Measurements from ENCODE around the gene GPX3. TPM values are rescaled to one million over a fixed set of nuclear protein-coding genes. Genes with fewer than 3 reads are reported as not detected.

Gene GPX3
- total RNA-seq, 4 donors from 2014 or later: 5.7 to 1,241 (median 263) TPM

- Histone ChIP-seq H3K4me1 (no peaks in the 10 kb centered on the region), H3K27me3 (no peaks in the 10 kb centered on the region), H3K9me3 (no peaks in the 10 kb centered on the region), H3K27ac (no peak overlapping the region), H3K4me3 (no peak overlapping the region), H3K36me3 (no peaks in the 10 kb centered on the region)
- intact Hi-C loops (cut with DNase I; ENCODE audit: low total_unique reads): loop anchor here (5.0 kb wide), 1 partner anchor 57 kb away; no protein-coding TSS in a partner anchor
- no peak for DNase-seq
- no peak for TF ChIP-seq CTCF (IDR thresholded peaks at IDR 0.05)
- TF ChIP-seq POLR2A (IDR thresholded peaks at IDR 0.05): no peak
Observed at GRCh38 chr5:151054709-151055108, 34.3 kb downstream of the GPX3 start.

- H3K27ac ChIP-seq: no peak overlapping the region
- intact Hi-C loops (cut with DNase I; ENCODE audit: low total_unique reads): no loop called here
- H3K4me3 ChIP-seq: no peak overlapping the region
- H3K27me3 ChIP-seq: no peaks in the 10 kb centered on the region
- DNase-seq: no peak
- no peaks in the 10 kb centered on the region for H3K36me3 ChIP-seq
- TF ChIP-seq POLR2A (IDR thresholded peaks at IDR 0.05) (no peak), CTCF (IDR thresholded peaks at IDR 0.05) (no peak)
- no peaks in the 10 kb centered on the region for H3K4me1 ChIP-seq
- no peaks in the 10 kb centered on the region for H3K9me3 ChIP-seq
Observed at GRCh38 chr5:151055336-151055735, 34.9 kb downstream of the GPX3 start.

- Histone ChIP-seq H3K4me3 (no peak overlapping the region), H3K27ac (no peak overlapping the region), H3K9me3 (no peaks in the 10 kb centered on the region), H3K36me3 (no peaks in the 10 kb centered on the region), H3K4me1 (no peaks in the 10 kb centered on the region), H3K27me3 (no peaks in the 10 kb centered on the region)
- intact Hi-C loops (cut with DNase I; ENCODE audit: low total_unique reads): no loop called here
- TF ChIP-seq CTCF (IDR thresholded peaks at IDR 0.05): no peak
- no peak for TF ChIP-seq POLR2A (IDR thresholded peaks at IDR 0.05)
- DNase-seq: no peak
Observed at GRCh38 chr5:151056379-151057325, 36.3 kb downstream of the GPX3 start.

- no peaks in the 10 kb centered on the region for H3K9me3 ChIP-seq
- no peaks in the 10 kb centered on the region for H3K36me3 ChIP-seq
- peaks cover 0 to 4% of the 10 kb centered on the region in 2 donors for H3K4me1 ChIP-seq
- intact Hi-C loops (cut with DNase I; ENCODE audit: low total_unique reads): no loop called here
- no peak for TF ChIP-seq CTCF (IDR thresholded peaks at IDR 0.05)
- H3K27me3 ChIP-seq: no peaks in the 10 kb centered on the region
- no peak overlapping the region for H3K4me3 ChIP-seq
- no peak for DNase-seq
- no peak overlapping the region for H3K27ac ChIP-seq
Observed at GRCh38 chr5:151058301-151058700, 37.9 kb downstream of the GPX3 start.

GRCh38 chr5:151058891-151059489, 38.6 kb downstream of the GPX3 start:
- no peak for DNase-seq
- no peak overlapping the region for H3K27ac ChIP-seq
- H3K27me3 ChIP-seq: no peaks in the 10 kb centered on the region
- intact Hi-C loops (cut with DNase I; ENCODE audit: low total_unique reads): no loop called here
- no peaks in the 10 kb centered on the region for H3K9me3 ChIP-seq
- TF ChIP-seq CTCF (IDR thresholded peaks at IDR 0.05) (no peak), POLR2A (IDR thresholded peaks at IDR 0.05) (no peak)
- no peak overlapping the region for H3K4me3 ChIP-seq
- H3K36me3 ChIP-seq: no peaks in the 10 kb centered on the region
- H3K4me1 ChIP-seq: peaks cover 0 to 9% of the 10 kb centered on the region in 2 donors
